Ramos (cell line): ENCODE results near the gene ALDH1A1.

Experiments
- in situ Hi-C: fragments of 300-500 bp; cut with MboI; formaldehyde crosslinking; loops from one replicate; pipeline ENCODE4 v1.14.3; 2022; ENCODE audit warnings: low sequenced_read_pairs; ENCODE audit not compliant: unreplicated experiment

ALDH1A1 gene

DNA sequence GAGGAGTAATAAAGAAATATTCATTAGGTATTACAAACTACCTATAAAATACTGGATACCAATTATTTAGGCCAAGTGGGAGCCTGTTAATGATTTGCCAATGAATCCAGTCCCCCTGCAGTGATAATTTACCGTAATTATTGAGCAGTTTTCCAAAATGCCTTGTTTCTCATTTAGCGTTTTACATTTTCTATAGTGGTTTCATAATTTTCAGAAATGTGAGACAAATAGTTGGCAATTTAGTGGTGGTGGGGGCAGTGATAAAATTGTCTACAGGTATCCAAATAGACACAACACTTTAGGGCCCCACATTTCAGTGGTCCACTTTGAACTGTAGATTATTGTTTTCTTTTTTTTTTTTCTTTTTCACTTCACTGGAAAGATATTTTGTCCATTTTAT lies 27.3 kb upstream of the ALDH1A1 start:
- in situ Hi-C loops = no loop called here

DNA sequence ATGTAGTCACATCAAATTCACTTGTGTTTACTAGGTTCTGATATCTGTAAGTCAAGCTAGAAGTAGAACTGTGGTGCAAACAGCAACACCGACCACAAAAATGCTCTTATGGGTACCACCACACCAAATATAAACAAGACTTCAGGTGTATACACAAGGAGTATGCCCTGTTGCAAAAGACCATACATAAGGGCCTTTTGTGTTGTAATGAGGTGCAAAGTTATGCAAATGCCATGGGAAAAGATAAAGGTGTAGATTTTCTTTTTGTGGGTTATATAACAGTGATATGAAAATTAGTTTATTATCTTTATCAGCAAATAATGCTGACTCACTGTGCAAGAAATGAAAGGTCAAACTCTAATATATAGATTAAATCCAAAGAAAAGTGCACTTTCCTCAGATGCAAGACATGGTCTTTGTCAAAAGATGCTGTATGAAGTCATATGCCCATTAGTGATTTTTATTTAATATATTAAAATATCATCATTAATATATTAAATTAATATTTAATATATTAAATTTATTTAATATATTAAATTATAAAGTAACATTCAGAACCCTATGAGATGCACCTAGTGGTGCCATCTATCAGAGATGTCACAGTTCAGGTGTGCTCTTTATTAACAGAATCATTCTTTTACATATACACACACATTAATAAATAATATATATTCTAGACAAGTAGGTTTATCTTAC lies 26.7 kb upstream of the ALDH1A1 start:
- in situ Hi-C loops = no loop called here

DNA sequence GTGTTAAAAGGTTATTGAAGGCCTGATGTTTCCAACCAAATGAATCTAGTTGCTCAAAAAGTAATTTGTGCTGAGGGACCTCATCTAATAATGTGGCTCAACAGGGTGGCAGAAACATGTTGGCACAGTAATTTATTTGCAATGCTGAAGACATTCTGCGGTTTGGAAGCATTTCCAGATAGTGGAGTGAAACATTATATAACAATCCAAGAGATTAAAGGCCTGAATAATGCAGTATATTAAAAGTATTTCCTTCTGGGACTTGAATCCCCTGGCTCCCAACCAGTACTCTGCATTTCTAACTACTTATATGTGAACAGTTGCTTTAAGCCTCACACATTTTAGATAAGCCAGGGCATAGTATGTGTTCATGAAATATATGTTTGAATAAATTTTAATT lies 25.9 kb upstream of the ALDH1A1 start:
- in situ Hi-C loops = no loop called here

DNA sequence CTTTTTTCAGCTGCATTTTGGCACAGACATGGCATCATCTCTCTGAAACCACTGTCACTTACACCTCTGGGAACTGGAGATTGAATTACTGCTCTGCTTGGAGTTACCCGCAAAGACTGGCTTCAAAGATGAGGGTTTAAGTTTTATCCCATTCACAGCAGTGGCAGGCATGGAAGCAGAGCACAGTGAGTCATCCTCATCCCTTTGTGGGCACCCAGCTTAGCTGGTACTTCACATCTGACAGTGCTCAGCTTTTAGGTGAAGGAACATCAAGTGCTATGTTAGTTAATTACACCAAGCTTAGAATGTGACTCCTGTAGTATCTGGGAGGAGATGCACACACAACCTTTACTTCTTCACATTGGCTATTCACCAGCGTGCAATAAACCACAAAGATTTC lies 24.8 kb upstream of the ALDH1A1 start:
- in situ Hi-C loops = no loop called here

DNA sequence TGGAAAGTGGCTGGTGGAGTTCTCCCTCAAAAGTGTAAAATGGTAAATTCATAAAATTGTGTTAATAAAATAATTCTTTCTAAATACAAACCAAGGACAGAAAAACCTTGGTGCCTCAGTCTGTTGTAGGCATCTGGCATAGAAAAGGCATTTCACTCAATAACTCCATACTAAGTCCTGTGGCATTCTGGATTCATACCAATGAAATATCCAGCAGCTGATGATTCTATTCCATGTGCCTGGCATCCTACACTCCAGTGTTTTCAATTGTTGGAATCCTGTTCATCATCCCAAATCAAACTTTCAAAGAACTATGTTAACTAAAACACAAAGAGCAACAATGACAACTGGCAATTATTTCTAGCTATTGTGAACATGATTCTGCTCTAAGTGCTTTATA lies 21.6 kb upstream of the ALDH1A1 start:
- in situ Hi-C loops = no loop called here

DNA sequence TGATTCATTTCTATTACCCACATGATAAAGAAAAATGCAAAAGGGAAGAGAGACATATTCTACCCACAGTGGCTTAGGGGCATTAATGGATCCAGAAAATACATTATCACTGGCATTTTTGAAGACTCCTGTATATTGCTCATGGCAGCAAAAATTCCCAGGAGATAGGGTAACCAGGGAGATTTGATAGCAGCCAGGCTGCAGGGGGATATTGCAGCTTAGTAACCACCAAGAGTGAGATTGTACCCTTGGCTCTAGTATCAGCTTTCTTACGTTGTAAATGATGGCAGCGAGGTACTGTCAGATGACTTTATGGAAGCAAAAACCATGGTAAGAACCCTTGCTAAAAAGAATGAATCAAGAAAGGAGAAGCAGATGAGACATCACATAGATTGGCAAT lies 19.8 kb upstream of the ALDH1A1 start:
- in situ Hi-C loops = no loop called here

DNA sequence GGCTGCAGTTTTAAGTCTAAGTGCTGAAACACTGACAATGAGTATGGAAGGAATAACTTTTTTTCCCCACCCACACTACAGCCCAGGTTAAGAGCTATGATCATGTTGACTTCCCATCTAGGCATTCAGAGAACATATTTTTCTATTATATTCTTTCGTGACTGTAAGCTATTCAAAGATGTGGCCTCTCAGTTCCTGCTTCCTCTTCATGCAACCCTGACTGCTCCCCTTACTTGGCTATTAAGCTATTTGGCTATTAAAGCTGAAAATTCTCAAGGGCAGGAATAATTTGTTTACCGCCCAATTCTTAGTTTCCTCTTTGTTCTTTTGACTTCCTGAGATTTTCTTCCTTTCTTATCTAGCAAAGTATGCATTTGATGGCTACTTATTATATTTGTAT lies 18.6 kb upstream of the ALDH1A1 start:
- in situ Hi-C loops = no loop called here

DNA sequence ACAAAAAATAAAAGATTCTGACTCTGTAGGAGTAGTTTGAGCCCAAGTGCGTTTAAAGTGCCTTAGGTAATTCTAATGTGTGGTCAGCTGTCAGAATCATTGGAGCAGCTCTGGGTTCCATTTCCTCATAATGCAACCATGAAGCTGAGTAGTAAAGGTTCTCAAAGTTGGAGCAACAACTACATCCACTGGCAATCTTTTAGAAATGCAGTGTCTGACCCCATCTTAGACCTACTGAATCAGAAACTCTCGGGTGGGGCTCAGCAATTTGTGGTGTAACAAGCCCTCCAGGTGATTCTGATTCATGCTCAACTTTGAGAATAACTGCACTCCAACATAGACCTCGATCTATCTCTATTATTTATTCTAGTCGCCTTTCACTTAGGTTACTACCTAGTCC lies 7.6 kb upstream of the ALDH1A1 start:
- in situ Hi-C loops = no loop called here

DNA sequence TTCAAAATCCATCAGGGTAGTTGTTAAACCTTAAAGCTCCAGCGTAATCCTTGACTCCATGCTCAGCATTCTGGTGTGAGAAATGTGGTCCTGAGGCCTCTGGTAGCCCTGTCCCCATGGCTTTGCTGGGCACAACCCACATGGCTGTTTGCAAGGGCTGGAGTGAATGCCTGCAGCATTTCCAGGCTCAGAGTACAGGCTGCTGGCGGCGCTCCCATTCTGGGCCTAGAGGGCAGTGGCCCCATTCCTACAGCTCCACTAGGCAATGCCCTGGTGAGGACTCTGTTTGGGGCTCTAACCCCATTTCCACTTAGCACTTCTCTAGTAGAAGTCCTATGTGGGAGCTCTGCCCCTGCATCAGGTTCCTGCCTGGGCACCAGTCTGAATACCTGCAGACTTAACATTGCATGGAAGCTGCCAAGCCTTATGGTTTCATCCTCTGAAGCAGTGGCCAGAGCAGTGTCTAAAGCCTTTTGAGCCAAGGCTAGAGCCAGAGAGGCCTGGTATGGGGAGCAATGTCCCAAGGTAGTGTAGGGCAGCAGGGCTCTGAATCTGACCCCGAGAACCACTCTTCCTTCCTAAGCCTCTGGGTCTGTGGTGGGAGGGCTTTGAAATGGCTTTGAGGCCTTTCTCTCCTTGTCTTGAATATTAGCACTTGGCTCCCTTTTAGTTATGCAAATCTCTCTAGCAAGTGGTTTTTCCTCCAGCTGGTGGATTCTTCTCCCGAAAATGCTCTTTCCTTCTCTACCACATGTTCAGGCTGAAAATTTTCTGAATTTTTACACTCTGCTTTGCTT lies 5.8 kb upstream of the ALDH1A1 start:
- in situ Hi-C loops = no loop called here

DNA sequence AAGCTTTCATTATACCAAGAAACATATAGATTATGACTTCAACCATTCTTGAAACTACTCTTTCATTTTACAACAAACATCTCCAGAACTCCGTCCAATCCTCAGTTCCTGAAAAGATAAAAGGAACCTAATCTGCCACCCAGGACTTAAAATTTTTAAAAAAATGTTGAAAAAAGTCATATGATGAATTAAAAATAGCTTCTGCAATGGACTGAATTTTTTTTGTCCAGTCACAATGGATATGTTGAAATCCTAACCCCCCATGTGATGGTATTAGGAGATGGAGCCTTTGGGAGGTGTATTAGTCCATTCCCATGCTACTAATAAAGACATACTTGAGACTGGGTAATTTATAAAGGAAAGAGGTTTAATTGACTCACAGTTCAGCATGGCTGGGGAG lies 2.7 kb upstream of the ALDH1A1 start:
- in situ Hi-C loops = no loop called here

DNA sequence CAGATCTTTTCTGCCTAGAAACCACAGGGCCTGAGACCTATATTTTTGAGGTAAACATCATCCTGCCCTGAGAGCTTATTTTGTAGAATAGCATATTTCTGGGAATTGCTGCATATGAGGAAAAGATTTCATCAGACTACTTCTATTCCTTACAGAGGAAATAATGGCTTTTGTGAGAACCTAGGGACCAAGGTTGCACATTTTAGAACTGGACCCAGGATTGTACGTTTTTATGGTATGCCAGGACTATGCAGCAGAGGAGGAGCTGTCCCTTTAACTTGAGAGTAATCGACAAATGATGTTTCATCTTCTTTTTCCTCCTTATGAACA lies 2.2 kb upstream of the ALDH1A1 start:
- in situ Hi-C loops = no loop called here

DNA sequence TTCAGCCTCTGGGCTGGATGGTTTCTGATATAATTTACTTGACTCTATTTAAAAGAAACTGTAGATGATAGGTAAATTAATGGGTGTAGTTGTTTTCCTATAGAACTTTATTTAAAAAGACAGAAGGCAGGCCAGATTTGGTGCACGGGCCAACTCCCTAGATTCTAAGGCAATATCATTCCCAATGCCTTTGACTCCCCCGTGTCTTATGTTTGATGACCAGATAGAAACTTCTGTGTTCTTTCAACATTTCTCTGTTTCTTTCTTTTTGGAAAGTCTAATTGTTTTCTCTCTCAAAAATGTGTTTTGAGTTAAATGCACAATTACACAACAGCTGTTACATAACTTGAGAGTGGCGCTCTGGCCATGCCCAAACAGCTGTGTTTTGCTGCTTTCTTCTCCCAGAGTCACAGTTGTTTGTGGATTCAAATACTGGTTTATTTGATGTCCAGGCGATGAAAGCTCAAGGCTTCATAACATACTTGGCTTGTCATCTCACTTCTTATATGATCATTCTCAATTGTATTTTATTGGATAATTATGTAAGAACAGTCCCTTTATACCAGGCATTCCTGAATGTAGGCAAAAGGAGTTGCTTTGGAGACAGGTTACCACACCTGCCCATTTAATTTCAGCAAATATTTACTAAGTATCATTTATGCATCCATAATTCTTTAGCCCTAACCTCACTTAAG lies 1.7 kb upstream of the ALDH1A1 start:
- in situ Hi-C loops = no loop called here

DNA sequence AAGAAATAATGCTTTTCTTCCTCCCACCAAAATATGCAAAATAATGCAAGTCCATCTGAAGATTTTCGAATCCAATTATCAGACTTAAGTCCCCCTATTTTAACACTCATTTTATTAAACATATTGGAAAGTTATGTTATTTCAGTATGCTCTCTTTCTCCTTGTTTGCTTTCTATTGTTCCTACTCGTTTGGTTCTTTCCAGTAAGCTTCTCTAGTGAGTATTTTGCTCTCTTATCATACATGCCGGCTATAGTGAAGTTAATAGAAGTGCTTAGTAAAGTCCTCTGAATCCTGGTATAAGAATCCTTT lies 517 bp downstream of the ALDH1A1 start:
- in situ Hi-C loops = no loop called here

DNA sequence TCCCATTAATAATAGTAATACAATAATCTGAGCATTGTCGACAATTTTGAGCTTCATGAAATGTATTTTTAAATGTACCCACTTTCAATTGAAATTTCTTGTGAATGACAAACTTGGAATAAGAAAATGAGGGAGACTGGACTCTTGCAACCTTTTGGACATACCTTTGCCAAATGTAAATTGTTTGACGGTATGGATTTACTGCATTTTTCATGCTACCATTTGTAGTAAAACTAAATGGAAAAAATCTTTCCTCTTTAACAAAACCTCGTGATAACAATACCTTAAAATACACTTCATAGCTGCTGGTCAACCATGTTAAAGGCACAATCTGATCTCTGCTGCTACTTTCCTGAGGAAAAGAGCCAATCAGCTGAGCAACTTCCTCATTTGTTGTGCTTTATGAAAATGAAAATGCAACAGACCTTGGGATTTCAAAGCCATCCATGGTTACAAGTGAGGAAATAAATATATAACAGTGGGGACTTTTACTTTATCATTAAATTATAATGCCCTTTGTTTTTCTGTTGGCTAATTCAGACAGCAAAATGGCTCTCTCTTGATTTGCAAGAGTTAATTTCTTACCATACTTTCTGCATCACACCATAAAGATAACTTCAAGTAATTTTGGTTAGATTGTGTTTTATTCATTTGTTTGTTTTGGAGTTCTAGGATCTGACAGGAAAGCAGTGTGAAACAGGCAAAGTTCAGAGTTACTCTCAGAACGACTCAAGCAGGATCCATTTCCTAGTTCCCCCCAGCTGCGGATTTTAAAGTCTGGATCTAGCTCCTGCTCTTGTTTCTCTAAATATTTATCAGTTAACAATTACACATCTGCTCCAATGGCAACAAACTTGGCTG lies 1.1 kb downstream of the ALDH1A1 start:
- in situ Hi-C loops = no loop called here

DNA sequence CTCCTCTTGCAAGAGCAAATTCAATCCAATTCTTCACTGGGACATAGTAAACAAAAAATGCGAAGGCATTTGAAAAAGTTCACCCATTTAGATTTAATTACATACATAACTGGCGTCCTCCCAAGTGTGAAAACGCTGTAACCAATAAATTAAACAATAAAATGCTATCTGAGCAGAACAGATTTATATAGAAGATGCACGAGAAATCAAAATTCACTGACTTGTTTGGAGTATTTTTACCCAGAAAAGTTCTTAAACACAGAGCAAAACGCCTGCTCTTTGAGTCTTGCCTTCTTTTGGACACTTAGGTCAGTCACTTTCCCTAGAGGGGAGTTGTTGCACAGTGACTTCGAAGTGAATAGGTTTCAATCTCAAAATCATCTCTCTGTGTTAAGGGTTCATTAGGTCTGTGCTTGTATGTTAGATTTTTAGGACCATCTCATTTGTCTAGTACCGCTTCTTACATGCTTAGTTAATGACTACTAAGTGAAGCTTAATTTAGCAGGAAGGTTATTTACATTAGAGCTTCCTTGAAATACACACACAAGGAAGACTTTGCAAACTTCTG lies 1.9 kb downstream of the ALDH1A1 start:
- in situ Hi-C loops = no loop called here

DNA sequence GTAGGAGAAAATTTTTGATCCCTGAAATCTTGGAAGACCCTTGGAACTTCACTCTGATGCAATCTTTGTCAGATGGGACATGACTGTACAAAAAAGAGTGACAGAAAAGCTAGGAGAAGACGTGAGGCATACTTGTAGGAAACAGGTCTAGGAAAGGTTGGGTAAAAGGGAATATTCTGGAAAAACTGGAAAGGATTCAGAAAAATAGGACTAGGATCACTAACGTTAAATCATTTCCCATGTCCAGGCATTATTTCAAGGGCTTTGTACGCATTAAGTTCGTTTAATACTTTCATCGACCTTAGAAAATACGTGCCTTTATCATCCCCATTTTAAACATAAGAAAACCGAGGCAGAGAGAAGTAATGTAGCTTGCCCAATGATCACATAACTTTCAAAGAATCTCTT lies 2.9 kb downstream of the ALDH1A1 start:
- in situ Hi-C loops = no loop called here

DNA sequence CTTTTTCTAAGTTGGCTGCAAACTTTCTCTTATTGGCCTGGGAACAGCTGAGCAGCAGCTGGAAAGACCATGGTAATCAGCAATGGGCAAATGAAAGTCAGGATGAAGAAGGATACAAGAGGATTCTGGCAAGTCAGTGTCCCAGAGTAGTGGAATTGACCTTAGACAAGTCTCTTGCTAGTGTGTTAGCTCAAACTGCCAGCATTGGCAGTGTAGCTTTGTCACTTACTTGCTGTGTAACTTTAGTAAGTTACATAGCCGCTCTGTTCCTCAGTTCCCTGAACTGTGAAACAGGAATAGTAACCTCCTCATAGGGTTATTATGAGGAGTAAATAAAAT lies 3.6 kb downstream of the ALDH1A1 start:
- in situ Hi-C loops = no loop called here

DNA sequence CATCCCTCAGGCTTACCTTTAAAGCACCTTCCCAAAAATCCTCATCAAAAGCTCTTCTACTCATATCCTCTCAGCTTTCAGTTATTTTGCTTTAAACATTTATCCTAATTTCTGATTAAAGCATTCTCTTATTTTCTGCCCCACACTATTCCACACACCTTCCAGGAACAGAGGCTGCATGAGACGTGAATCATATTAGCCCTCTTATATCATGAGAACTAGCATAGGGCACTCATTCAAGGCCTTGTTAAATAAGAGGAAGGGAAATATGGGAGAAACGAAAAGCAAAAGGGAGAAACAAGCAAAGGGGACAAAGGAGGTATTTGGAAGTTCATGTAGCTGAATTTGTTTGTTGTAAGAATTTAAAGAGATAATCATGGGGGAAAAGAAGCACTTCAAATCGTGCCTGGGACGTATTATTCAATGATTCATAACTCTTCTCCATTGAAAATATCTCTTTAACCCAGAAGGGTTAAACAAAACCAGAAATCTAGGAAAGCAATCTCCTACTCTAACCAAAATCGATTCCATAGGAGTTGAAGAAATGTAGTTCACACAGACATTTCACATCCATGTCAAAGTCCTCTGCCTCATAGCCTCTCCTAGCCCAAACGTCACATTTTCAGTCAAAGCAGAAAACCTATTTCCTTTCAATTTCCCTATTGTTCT lies 4.1 kb downstream of the ALDH1A1 start:
- in situ Hi-C loops = no loop called here

DNA sequence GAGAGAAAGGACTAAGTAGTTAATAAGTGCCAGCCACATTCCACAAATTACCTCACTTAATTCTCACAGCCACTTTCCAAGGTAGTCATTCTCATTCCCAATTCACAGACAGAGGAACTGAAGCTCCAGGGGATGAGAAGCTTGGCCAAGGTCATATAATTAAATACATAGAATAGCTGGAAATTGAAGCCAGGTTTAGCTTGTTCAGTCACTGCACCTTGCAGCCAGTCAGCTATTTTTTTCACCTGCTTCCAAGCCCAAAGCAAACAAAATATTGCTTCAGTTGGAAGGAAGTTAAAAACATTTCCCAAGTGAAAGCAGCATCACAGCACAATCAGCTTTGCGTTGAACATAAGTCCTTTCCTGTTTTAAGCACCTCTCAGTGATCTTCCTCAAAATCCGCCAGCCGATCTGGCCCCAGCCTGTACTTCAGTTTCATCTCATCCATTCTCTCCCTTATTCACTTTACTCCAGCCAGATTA lies 4.8 kb downstream of the ALDH1A1 start:
- in situ Hi-C loops = no loop called here

DNA sequence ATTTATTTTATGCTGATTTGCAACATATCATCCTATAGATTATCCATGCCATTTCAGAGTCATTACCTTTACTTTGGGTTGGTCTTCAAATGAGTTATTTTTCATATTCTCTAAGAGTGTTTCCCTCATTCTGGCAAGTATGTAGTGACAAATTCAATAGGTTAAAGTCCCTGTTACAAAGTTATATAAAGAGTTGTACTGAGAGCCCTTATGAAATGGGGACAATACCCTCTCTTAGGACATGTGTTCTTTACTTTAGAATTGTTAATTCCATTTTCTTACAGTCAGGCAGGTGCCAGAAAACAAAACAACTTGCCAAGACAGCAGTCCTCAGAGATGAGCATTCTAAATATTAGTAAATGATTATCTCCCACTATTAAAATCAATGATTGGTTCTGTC lies 6.0 kb downstream of the ALDH1A1 start:
- in situ Hi-C loops = no loop called here
